Activated T-cell treated with anti-CD3 and anti-CD28 coated beads for 4 hours (primary cell): ENCODE results near the gene FHIT.

Experiments used
- DNase-seq: peaks from one replicate; pipeline ENCODE4 v3.0.0-alpha.2; 2020

Gene FHIT

DNA sequence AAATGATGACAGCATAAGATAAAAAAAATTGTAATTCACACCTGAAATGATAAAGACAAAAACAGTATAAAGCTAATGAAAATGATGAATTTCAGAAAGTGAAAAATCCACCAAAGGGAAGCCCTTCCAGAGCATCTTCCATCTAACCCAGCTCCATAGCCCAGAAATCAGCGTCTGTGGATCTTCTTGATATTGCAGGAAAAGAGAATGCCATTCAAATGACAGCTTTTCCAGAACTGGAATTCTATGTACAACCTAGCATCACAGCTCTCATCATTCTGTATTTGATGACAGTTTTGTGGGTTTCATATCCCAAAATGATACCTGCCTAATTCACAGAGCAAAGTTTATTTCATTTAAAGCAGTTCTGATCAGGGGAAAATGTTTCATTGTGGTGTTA lies 267.3 kb downstream of the FHIT start:
- no peak for DNase-seq

GRCh38 chr3:60980342-60980692 lies 270.9 kb downstream of the FHIT start:
- DNase-seq, result no peak

GRCh38 chr3:60979461-60980341 lies 271.6 kb downstream of the FHIT start:
- no peak for DNase-seq

- no peak for DNase-seq
These were observed 277.9 kb downstream of the FHIT start for GRCh38 chr3:60973321-60973720.

GRCh38 chr3:60972599-60972998 lies 278.7 kb downstream of the FHIT start:
- no peak for DNase-seq

GRCh38 chr3:60970850-60971249 lies 280.4 kb downstream of the FHIT start:
- DNase-seq, result no peak

- no peak for DNase-seq
These were observed 284.1 kb downstream of the FHIT start for GRCh38 chr3:60967141-60967540.

- DNase-seq, result no peak
These were observed 293.7 kb downstream of the FHIT start for GRCh38 chr3:60957541-60957940.

- no peak for DNase-seq
These were observed 294.5 kb downstream of the FHIT start for GRCh38 chr3:60956729-60957128.

DNA sequence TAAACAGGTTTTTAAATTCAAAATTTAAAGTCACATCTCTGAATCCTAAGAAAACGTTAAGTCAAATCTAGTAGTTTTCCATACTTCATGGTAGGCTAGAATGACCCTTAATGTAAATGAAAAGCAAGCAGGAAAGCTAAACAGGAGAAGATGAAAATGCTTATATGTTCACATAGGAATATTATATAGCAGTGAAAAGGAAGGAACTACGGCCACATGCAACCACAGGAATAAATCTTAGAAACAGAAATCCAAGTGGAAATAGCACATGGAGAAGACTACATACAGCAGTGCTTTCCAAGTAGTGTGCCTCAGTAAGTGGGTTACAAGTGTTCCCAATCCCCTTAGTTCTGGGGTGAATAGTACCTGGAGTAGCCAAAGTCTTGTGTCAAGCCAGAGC lies 296.2 kb downstream of the FHIT start:
- DNase-seq, result no peak

GRCh38 chr3:60954048-60954447 lies 297.2 kb downstream of the FHIT start:
- DNase-seq, result no peak

DNA sequence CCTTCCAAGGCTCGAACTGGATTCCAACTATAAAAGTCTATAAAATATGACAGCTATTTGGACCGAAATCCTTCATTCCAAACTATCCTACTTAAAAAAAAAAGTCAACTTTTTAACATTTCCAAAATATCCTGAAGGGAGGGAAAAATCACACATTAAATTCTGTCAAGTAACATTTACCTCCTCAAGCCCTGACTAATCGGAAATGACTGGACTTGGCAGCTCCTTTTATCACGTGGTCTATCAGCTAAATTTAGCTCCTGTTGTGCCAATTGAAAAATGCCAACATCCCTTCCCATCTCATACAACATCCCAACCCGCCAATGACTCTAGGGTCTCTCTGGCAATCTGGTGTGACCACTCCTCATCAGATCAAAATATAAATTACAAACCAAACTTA lies 297.9 kb downstream of the FHIT start:
- DNase-seq, result no peak

- DNase-seq, result no peak
These were observed 299.2 kb downstream of the FHIT start for GRCh38 chr3:60952055-60952454.

DNA sequence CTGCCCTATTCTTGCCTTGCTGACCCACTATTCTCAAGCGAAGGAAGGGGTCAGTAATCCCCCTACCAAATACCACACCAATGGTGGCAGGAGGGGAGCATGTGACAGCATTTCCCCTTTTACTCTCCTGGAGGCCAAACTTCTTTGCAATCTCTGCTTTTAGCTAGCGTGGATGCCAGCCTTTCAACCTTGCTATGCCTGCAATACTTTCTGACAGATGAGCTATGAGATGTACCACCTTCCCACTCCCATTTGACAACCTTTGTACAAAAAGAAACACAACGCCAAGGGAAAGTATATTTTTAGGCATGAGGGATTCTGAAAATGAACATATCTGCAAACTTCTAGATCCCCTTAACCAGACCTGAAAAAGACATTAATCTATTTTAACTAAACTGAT lies 302.1 kb downstream of the FHIT start:
- DNase-seq, result no peak

GRCh38 chr3:60948488-60948887 lies 302.8 kb downstream of the FHIT start:
- no peak for DNase-seq

DNA sequence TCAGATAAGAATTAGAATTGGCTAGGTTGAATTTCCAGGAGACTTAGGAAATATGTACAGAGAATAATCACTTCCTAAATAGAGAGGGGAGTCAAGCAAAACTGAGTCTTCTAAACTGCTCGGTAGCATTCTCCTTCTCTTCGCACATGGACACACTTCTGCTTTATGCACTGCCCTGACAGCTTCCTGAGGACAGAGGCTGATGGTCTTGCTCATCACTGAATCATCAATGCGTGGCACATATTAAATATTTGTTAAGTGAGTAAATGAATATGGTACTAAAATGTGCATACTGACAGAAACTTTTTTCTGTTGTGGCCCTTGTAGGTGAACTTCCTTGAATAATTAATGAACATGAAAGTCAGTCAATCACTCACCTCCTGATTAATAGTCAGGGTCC lies 315.5 kb downstream of the FHIT start:
- no peak for DNase-seq

DNA sequence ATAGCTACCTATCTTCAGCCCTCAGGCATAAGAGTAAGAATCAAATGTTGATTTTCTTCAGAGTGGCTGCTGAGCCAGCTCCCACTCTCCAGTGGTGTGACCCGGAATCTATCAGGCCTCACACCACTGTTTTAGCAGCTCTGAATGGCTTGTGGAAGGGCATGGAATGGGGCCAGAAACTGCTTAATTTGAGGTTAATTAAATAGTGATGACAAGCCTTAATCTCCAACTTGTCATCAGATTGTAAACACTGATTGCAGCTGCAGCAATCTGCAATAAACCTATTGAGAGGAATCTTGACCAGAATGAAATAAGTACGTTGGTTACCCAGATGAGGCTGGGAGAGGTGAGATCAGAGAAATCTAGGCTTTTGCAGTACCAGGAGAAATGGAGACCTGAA lies 317.4 kb downstream of the FHIT start:
- no peak for DNase-seq

DNA sequence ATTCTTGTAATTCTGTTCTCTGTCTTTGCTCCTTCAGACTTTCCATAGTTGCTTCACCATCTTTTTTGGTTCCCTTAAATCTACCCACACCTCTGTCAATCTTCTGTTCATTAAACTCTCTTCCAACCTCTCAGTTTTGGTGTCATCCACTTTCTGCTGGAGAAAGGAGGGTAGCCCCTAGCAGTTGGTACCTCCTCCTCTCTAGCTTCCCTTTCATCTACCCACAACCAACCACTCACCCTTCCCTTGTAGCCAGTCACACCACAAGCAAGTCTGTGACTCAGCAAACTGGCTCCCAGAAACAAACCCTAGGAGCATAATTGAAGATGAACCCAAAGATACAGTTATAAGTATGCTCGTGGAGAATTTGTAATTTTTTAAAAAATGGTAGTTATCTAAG lies 318.6 kb downstream of the FHIT start:
- no peak for DNase-seq

DNA sequence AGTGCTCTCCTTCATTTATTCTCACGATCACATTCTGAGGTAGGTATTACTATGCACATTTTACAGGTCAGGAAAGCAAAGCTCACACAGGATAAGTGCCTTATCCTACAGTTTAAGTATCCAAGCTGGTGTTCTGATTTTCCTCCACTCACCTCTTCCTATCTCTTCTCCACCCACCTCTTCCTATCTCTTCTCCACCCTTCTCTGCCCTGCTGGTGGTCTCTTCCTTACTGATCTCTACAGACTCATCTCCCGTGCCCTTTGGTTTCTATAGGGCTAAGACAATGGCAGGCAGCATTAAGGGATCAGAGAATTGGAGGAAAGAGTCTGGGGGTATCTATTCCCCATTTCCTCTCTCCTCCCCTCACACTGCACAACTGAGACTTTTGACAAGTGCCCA lies 319.1 kb downstream of the FHIT start:
- DNase-seq, result no peak

GRCh38 chr3:60931452-60931851 lies 319.8 kb downstream of the FHIT start:
- DNase-seq, result no peak

DNA sequence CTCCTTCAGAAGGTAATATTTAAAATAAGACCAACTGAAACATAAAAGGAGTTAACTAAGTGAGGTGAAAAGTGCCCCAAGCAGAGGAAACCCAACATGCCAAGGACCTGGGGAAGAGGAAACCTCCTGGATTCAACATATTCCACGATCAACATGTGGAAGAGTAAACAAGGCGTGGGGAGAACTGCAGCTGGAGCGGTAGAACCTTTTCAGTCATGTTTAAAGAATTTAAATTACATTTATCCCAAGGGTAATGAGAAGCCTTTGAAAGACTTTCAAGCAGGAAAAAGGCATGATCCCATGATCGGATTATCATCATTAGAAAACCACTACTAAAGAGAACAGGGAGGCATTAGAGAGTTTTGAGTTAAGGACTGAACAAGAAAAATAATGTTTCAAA lies 330.7 kb downstream of the FHIT start:
- no peak for DNase-seq

- no peak for DNase-seq
These were observed 332.0 kb downstream of the FHIT start for GRCh38 chr3:60919296-60919695.

- no peak for DNase-seq
These were observed 334.1 kb downstream of the FHIT start for GRCh38 chr3:60917141-60917540.

DNA sequence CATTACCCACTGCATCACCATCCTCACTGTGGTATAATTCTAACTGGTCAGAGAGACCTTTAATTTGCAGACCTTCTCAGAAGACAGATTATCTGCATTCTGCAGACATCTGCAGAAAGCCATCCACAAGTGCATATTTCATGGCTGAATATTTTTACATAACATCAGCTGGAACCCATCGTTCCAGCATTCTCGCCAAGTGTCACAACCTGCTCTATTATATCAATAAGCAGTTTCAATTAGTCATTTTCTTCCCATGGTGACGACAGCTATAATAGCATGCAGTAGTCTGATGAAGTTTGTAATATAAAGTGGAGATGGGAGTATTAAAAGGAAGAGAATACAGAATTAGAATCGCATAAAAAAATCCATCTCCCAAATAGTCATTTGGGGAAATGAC lies 334.7 kb downstream of the FHIT start:
- DNase-seq, result no peak

DNA sequence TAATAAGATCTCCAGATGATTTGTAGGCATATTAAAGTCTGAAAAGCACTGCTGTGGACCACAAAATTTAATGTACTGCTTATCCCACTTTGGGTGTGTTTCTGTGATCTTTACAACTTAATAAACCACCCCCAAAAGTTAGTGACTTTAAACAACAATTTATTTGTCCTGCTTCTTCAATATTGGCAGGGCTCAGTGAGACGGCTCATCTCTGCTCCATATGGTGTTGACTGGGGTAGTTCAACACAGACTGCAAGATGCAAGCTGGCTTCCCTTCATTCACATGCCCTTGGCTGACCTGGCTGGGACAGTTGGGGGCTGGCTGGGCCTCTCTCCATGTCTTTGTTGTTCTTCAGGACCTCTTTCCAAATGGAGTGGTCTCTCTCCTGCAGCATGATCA lies 337.8 kb downstream of the FHIT start:
- no peak for DNase-seq
